Nephron (organoid): ENCODE measurements around the gene PPAT.
A peak's percentile ranks its signal among the peaks of the same experiment; 100 is the strongest.

Source experiments
- H3K27ac Mint-ChIP-seq, 3 experiments: 2 replicates each; pipeline ENCODE4 v1.8.0; 2020; ENCODE audit warnings: mixed read lengths in 3 of 3, mild to moderate bottlenecking in 2 of 3, moderate library complexity in 1 of 3
- H3K27me3 Mint-ChIP-seq: 2 replicates; pipeline ENCODE4 v1.8.0; 2021; ENCODE audit warnings: low read depth, mild to moderate bottlenecking, moderate library complexity, mixed read lengths
- H3K36me3 Mint-ChIP-seq: 2 replicates; pipeline ENCODE4 v1.8.0; 2020; ENCODE audit warnings: low read depth, mixed read lengths
- H3K4me1 Mint-ChIP-seq: 2 replicates; pipeline ENCODE4 v1.8.0; 2020; ENCODE audit warnings: mixed read lengths
- H3K4me3 Mint-ChIP-seq, 3 experiments: 2 replicates each; pipeline ENCODE4 v1.8.0; 2020; ENCODE audit warnings: mild to moderate bottlenecking in 3 of 3, mixed read lengths in 3 of 3, moderate library complexity in 2 of 3
- H3K9me3 Mint-ChIP-seq: 2 replicates; pipeline ENCODE4 v1.8.0; 2020; ENCODE audit warnings: mixed read lengths
- TF ChIP-seq, protein P1 (sequence below), 3 experiments: fragments of 200-600 bp; sonication (generic); IDR thresholded peaks; one replicate each; pipeline ENCODE4 v1.5.0; 2021; ENCODE audit warnings: antibody characterized with exemption in 3 of 3; ENCODE audit not compliant: unreplicated experiment in 3 of 3

The PPAT gene

DNA sequence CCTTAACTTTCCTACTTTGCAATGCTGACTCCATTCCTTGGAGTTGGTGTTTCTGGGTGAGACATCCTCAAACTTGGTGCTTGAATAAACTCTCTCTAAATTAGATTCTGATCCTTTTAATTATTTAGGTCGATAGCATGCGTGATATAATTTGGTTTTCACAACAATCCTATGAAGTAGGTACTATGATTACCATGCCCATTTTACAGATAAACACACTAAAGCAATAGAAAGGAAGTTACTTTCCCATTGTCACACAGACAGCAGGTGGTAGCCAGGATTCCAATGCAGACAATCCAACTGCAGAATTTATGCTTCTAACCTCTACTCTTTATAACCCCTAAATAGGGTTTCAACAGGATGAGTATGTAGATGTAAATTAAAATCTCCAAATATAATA lies 26.4 kb downstream of the PPAT start:
- Mint-ChIP-seq H3K4me3 (no peak overlapping the region), H3K36me3 (peaks cover 17% of the 10 kb centered on the region), H3K27me3 (no peaks in the 10 kb centered on the region), H3K9me3 (no peaks in the 10 kb centered on the region), H3K4me1 (peaks cover 37% of the 10 kb centered on the region), H3K27ac (peak overlapping the region; percentile 97 to 99 (median 98))
- TF ChIP-seq, protein P1, sequence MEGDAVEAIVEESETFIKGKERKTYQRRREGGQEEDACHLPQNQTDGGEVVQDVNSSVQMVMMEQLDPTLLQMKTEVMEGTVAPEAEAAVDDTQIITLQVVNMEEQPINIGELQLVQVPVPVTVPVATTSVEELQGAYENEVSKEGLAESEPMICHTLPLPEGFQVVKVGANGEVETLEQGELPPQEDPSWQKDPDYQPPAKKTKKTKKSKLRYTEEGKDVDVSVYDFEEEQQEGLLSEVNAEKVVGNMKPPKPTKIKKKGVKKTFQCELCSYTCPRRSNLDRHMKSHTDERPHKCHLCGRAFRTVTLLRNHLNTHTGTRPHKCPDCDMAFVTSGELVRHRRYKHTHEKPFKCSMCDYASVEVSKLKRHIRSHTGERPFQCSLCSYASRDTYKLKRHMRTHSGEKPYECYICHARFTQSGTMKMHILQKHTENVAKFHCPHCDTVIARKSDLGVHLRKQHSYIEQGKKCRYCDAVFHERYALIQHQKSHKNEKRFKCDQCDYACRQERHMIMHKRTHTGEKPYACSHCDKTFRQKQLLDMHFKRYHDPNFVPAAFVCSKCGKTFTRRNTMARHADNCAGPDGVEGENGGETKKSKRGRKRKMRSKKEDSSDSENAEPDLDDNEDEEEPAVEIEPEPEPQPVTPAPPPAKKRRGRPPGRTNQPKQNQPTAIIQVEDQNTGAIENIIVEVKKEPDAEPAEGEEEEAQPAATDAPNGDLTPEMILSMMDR (IDR thresholded peaks at IDR 0.05; ENCODE audit: unreplicated experiment in 3 of 3) = no peak

GRCh38 chr4:56406151-56406550 lies 29.3 kb downstream of the PPAT start:
- TF ChIP-seq, protein P1 (IDR thresholded peaks at IDR 0.05; ENCODE audit: unreplicated experiment in 3 of 3) = no peak
- H3K4me3 Mint-ChIP-seq = no peak overlapping the region
- no peaks in the 10 kb centered on the region for H3K27me3 Mint-ChIP-seq
- peaks cover 26% of the 10 kb centered on the region for H3K36me3 Mint-ChIP-seq
- H3K27ac Mint-ChIP-seq = no peak overlapping the region
- H3K9me3 Mint-ChIP-seq = no peaks in the 10 kb centered on the region
- peaks cover 21% of the 10 kb centered on the region for H3K4me1 Mint-ChIP-seq

DNA sequence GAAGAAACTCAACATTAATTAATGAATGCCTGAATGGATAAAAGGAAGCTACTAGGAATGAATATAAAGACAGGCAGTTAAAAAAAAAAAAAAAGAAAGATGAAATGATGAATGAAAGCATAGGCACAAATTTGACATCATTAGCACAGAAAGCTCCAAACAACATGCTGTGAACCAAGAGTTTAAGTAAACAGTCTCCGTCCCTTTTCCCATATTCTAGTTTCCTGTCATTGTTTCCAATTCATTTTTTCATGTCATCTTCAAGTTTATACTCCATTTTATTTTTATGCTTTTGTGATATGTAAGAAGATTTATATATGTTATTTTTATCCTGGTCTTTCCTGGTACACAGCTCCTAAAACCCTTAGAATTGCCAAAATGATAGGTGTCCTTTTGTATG lies 30.4 kb downstream of the PPAT start:
- Mint-ChIP-seq H3K9me3 (no peaks in the 10 kb centered on the region), H3K36me3 (peaks cover 34% of the 10 kb centered on the region), H3K27me3 (no peaks in the 10 kb centered on the region), H3K4me1 (peaks cover 13% of the 10 kb centered on the region), H3K4me3 (no peak overlapping the region), H3K27ac (no peak overlapping the region)
- TF ChIP-seq, protein P1 (IDR thresholded peaks at IDR 0.05; ENCODE audit: unreplicated experiment in 3 of 3) = no peak

- no peak overlapping the region for H3K27ac Mint-ChIP-seq
- peaks cover 24% of the 10 kb centered on the region for H3K36me3 Mint-ChIP-seq
- no peaks in the 10 kb centered on the region for H3K27me3 Mint-ChIP-seq
- H3K9me3 Mint-ChIP-seq = no peaks in the 10 kb centered on the region
- no peaks in the 10 kb centered on the region for H3K4me1 Mint-ChIP-seq
- TF ChIP-seq, protein P1 (IDR thresholded peaks at IDR 0.05; ENCODE audit: unreplicated experiment in 3 of 3) = no peak
- no peak overlapping the region for H3K4me3 Mint-ChIP-seq
These were observed 34.9 kb downstream of the PPAT start for GRCh38 chr4:56400560-56400959.

DNA sequence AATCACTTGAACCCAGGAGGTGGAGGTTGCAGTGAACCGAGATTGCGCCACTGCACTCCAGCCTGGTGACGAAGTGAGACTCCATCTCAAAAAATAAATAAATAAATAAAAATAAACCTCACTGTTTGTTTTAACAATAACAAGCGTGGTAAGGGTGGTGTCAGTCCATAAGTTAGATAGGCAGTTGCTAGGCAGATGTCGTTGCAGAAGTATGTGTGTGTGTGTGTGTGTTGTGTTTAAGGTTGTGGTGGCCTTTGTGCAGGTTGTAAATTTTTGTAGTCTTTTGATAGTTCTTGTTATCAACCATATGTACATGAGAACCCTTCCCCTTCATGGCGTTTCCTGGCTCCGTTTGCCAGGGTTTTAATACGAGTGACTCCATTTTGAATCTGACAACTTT lies 44.1 kb downstream of the PPAT start:
- Mint-ChIP-seq H3K36me3 (peaks cover 6% of the 10 kb centered on the region), H3K27me3 (no peaks in the 10 kb centered on the region), H3K4me1 (peaks cover 40% of the 10 kb centered on the region), H3K9me3 (no peaks in the 10 kb centered on the region), H3K27ac (no peak overlapping the region), H3K4me3 (peak overlapping the region in 1 of 3 experiments; percentile 28)
- TF ChIP-seq, protein P1 (IDR thresholded peaks at IDR 0.05; ENCODE audit: unreplicated experiment in 3 of 3) = no peak

- Mint-ChIP-seq H3K4me3 (peak overlapping the region; percentile 86 to 95 (median 93)), H3K4me1 (peaks cover 40% of the 10 kb centered on the region), H3K36me3 (no peaks in the 10 kb centered on the region), H3K27ac (peak overlapping the region in 2 of 3 experiments; percentile 38 to 98), H3K9me3 (no peaks in the 10 kb centered on the region), H3K27me3 (no peaks in the 10 kb centered on the region)
- TF ChIP-seq, protein P1 (IDR thresholded peaks at IDR 0.05; ENCODE audit: unreplicated experiment in 3 of 3) = no peak
These were observed 45.9 kb downstream of the PPAT start for GRCh38 chr4:56389558-56389957.
